ENCODE results near the gene ZBTB20.

Gene ZBTB20

DNA sequence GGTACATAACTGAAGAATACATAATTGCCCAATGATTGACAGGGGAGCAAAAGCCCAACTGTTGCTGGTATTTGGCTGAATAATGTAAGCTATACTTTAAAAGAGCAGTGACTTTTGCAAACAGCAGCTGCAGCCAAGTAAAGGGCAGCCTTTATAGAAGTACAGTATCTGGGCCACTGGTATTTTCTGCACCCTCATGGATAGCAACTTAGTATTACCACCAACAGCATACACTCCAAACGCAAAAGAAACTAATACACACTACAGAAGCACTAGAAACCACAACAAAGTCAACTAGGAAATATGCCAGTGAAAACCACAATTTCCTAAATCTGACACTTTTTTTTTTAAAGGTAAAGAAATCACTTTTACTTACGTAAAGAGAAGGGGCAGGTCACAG lies 647.1 kb downstream of the ZBTB20 start:
- no peak overlapping the region for H3K4me3 ChIP-seq (ENCODE audit: low read depth, low read length)
- TF ChIP-seq, protein P1, sequence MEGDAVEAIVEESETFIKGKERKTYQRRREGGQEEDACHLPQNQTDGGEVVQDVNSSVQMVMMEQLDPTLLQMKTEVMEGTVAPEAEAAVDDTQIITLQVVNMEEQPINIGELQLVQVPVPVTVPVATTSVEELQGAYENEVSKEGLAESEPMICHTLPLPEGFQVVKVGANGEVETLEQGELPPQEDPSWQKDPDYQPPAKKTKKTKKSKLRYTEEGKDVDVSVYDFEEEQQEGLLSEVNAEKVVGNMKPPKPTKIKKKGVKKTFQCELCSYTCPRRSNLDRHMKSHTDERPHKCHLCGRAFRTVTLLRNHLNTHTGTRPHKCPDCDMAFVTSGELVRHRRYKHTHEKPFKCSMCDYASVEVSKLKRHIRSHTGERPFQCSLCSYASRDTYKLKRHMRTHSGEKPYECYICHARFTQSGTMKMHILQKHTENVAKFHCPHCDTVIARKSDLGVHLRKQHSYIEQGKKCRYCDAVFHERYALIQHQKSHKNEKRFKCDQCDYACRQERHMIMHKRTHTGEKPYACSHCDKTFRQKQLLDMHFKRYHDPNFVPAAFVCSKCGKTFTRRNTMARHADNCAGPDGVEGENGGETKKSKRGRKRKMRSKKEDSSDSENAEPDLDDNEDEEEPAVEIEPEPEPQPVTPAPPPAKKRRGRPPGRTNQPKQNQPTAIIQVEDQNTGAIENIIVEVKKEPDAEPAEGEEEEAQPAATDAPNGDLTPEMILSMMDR (conservative IDR thresholded peaks at IDR 0.05; ENCODE audit: low read depth, low read length) = no peak
- peak; percentile 79 for DNase-seq (ENCODE audit: low read depth)

DNA sequence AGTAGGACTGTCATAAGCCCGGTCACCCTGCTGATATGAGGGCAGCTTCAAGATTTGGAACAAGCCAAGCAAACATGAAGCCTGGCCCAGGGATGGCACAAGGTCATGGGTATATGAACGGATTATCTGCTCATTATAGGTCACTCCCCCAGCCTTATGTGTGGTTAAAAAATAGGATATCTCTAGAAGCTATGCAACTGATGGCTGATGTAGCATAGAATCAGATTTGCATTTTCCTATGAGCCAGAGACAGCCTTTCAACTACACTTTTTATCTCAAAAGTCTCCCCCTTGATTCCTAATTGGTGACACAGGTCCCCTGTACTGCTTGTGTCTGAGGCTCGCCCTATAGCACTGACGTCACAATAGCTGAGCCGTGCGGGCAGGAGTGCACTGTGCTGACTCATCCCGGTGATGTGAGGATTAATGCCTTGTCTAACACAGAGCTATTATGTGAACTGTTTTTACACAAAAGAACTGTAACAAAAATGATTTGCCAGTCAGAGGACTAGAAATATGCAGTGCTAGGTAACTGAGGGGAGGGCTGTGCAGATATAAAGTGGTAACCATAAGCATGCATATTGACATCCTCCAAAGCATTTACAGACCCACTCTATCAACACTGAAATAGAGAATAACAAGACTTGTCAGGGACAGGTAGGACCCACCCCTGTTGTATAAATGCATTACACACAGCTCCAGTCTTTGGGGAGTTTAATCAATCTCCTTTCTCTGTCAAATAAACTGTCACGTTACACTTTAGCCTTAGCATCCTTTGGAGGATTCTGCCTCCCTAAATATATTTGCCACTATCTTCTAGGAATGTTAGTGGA lies 648.3 kb downstream of the ZBTB20 start:
- no peak overlapping the region for H3K4me3 ChIP-seq (ENCODE audit: low read depth, low read length)
- DNase-seq (ENCODE audit: low read depth) = peak; percentile 88
- TF ChIP-seq, protein P1 (conservative IDR thresholded peaks at IDR 0.05; ENCODE audit: low read depth, low read length) = no peak

DNA sequence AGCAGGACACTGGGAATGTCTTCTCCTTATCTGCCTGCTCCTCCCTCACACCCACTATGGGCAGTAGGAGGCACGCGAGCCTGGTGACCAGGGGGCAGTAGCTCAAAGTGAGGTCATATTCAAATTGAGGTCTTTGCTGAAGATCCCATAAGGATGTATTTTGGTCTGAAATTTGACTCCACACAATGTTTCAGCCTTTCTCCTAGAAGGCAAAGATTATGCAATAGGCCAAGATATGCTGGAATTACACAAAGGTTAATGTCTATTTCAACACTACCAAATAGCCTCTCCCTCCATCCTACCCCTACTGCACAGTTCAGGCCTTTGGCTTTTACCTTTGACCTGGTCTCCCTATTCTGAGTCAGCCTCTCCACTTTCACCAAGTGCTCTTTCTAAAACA lies 650.2 kb downstream of the ZBTB20 start:
- DNase-seq (ENCODE audit: low read depth) = peak; percentile 73
- TF ChIP-seq, protein P1 (conservative IDR thresholded peaks at IDR 0.05; ENCODE audit: low read depth, low read length) = peak; percentile 21
- H3K4me3 ChIP-seq (ENCODE audit: low read depth, low read length) = no peak overlapping the region

DNA sequence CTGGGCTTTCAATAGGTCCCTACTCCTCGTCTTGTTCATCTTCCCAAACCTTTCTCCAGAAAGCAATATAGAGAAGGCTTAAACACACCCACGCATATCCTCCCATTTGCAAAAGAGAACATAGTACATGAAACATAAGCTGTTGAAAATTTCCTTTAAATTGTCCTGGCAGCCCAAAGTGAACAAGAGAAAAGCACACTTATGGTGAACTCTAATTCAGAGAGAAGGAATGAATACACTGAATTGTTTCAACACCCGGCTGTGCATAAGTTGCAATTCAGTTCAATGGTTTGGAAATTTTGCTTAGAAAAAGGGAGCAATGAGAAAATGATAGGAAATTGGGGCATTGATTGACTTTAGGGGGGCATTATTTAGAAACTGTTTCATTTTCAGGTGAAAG lies 650.6 kb downstream of the ZBTB20 start:
- peak; percentile 53 for DNase-seq (ENCODE audit: low read depth)
- H3K4me3 ChIP-seq (ENCODE audit: low read depth, low read length) = no peak overlapping the region
- TF ChIP-seq, protein P1 (conservative IDR thresholded peaks at IDR 0.05; ENCODE audit: low read depth, low read length) = no peak

DNA sequence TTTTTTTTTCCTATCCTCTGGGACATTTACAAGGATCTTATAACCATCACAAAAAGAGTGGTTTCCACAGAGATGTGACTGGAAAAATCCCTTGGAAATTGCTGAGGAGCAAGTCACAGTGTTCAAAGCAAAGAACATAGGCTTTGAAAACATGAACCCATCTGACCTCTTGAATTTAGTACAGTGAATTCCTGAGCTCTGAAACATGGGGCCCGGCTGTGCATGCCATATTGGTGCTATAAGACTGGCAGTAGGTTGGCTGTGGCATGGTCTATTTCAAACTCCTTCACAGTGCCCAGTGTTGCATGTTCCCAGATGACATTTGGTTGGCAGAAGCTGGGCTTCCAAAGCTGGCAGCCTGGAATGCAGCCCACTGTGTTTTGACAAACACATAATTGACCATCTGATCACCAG lies 651.1 kb downstream of the ZBTB20 start:
- no peak overlapping the region for H3K4me3 ChIP-seq (ENCODE audit: low read depth, low read length)
- DNase-seq (ENCODE audit: low read depth) = peak; percentile 70

DNA sequence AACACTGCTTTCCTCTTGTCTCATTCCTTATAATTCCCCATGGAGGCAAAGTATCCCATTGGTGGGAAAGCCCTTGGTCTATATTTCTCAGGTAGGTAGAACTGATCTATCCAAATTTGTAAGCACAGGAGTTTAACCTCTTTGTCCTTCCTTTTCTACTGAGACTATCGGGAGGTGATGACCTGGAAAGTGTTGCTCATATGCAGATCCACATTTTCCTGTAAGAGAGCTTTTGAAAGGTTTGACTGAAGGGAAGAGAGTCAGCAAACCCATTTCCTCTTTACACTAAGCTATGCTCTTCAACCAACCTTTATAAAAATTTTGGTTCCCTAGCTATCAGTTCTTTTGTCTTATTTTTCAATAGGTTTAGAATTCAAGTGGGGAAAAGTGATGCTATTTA lies 652.6 kb downstream of the ZBTB20 start:
- peak; percentile 12 for DNase-seq (ENCODE audit: low read depth)
- TF ChIP-seq, protein P1 (conservative IDR thresholded peaks at IDR 0.05; ENCODE audit: low read depth, low read length) = no peak
- H3K4me3 ChIP-seq (ENCODE audit: low read depth, low read length) = no peak overlapping the region

More for the DNA sequence above, 651.1 kb downstream of the ZBTB20 start:
- TF ChIP-seq, protein P1 (conservative IDR thresholded peaks at IDR 0.05; ENCODE audit: low read depth, low read length) = no peak

DNA sequence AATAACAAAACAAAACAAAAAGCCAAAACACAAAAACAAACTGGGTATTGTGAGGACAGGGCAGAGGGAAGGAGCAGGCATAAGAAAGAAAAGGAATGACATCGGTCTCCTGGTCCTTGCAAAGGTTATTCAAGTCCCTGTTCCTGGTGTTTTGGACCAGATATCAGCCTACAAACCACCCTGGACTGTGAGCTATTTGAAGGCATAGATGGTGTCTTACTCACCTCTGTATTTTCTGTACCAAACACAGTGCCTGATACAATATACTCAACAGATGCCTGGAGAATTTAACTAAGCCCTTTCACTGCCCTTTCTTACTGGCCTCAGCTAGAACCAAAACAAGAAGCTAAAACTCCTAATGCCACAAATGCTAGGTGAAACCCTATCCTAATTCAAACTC lies 656.3 kb downstream of the ZBTB20 start:
- TF ChIP-seq, protein P1 (conservative IDR thresholded peaks at IDR 0.05; ENCODE audit: low read depth, low read length) = no peak

More for the DNA sequence above, 656.3 kb downstream of the ZBTB20 start:
- no peak overlapping the region for H3K4me3 ChIP-seq (ENCODE audit: low read depth, low read length)
- no peak for DNase-seq (ENCODE audit: low read depth)
